AG10803 (cell line): Measurements from ENCODE around the gene NXPE4.
"Not testable (repeated sequence)": the region's sequence is repeated elsewhere in the genome, so short reads cannot be mapped to it uniquely, and the experiment has no call there.

Experiments
- DNase-seq: peaks from one replicate; pipeline ENCODE4 v3.0.0; 2010; ENCODE audit warnings: low read depth
- H3K4me3 ChIP-seq: 2 replicates; pipeline ENCODE4 v1.5.1; 2011; ENCODE audit warnings: mild to moderate bottlenecking, low read length, control low read depth
- CTCF ChIP-seq: conservative IDR thresholded peaks from 2 replicates; pipeline ENCODE4 v1.5.1; 2011; ENCODE audit warnings: mild to moderate bottlenecking, low read length, control low read depth, inconsistent platforms

The NXPE4 gene

GRCh38 chr11:114595571-114595970 is at the start of gene NXPE4:
NXPE4 (minus strand) TSS chr11:114595786; CDS start chr11:114594759, 1,027 bp downstream.
- TF ChIP-seq CTCF, result no peak
- no peak for DNase-seq
- no peak within 1 kb of the TSS for H3K4me3 ChIP-seq

- not testable (repeated sequence) for H3K4me3 ChIP-seq, DNase-seq
Observed at GRCh38 chr11:114639440-114639839, 43.9 kb upstream of the NXPE4 start.

GRCh38 chr11:114631445-114631965 is 35.9 kb upstream of the NXPE4 start:
- DNase-seq, H3K4me3 ChIP-seq: not testable (repeated sequence)

GRCh38 chr11:114625294-114625693 is 29.7 kb upstream of the NXPE4 start:
- TF ChIP-seq CTCF, result no peak
- no peak overlapping the region for H3K4me3 ChIP-seq
- no peak for DNase-seq

GRCh38 chr11:114624455-114625207 is 29.0 kb upstream of the NXPE4 start:
- no peak for TF ChIP-seq CTCF
- DNase-seq, result no peak
- H3K4me3 ChIP-seq, result no peak overlapping the region

- no peak for TF ChIP-seq CTCF
- DNase-seq, result no peak
- no peak overlapping the region for H3K4me3 ChIP-seq
Observed at GRCh38 chr11:114623720-114624119, 28.1 kb upstream of the NXPE4 start.

- TF ChIP-seq CTCF, result no peak
- H3K4me3 ChIP-seq, result no peak overlapping the region
- no peak for DNase-seq
Observed at GRCh38 chr11:114622858-114623257, 27.3 kb upstream of the NXPE4 start.

- TF ChIP-seq CTCF, result no peak
- no peak overlapping the region for H3K4me3 ChIP-seq
- no peak for DNase-seq
Observed at GRCh38 chr11:114621950-114622809, 26.6 kb upstream of the NXPE4 start.
